Sigmoid colon (tissue), 7 donors: ENCODE results near the gene LONRF2. TPM values are rescaled to one million over a fixed set of nuclear protein-coding genes. Genes with fewer than 3 reads are reported as not detected.
"Not testable (repeated sequence)": the region's sequence is repeated elsewhere in the genome, so short reads cannot be mapped to it uniquely, and the experiment has no call there.

Experiments used
- DNase-seq: peaks from one replicate; pipeline ENCODE4 v3.0.0-alpha.2; 2019
- H3K27ac ChIP-seq, 4 donors: fragments of 200-600 bp; sonication (generic); one replicate each; pipeline ENCODE4 v1.5.1; 2016 to 2019; ENCODE audit warnings: mild to moderate bottlenecking in 1 of 4
- H3K27me3 ChIP-seq, 3 donors: fragments of 200-600 bp; sonication (generic); one replicate each; pipeline ENCODE4 v1.5.1; 2019; ENCODE audit warnings: mild to moderate bottlenecking in 1 of 3
- H3K36me3 ChIP-seq, 4 donors: fragments of 200-600 bp; sonication (generic); one replicate each; pipeline ENCODE4 v1.5.1; 2016 to 2019
- H3K4me1 ChIP-seq, 4 donors: fragments of 200-600 bp; sonication (generic); one replicate each; pipeline ENCODE4 v1.5.1; 2017 to 2019
- H3K4me3 ChIP-seq, 4 donors: fragments of 200-600 bp; sonication (generic); one replicate each; pipeline ENCODE4 v1.5.1; 2017 to 2019; ENCODE audit warnings: mild to moderate bottlenecking in 2 of 4, moderate library complexity in 1 of 4
- H3K9me3 ChIP-seq, 4 donors: fragments of 200-600 bp in 3 of 4; sonication (generic) in 3 of 4; one replicate each; pipeline versions ENCODE4 v1.5.1 to v1.6.1; 2013 to 2019
- CTCF ChIP-seq, 4 experiments: fragments of 450-650 bp in 3 of 4; fragments of 200-600 bp in 1 of 4; IDR thresholded peaks; one replicate each; pipeline ENCODE4 v1.5.1; 2016 to 2019; ENCODE audit warnings: antibody characterized with exemption in 4 of 4, mild to moderate bottlenecking in 3 of 4, moderate library complexity in 2 of 4
- EP300 ChIP-seq, 4 donors: sonication (generic); formaldehyde crosslinking; IDR thresholded peaks; one replicate each; pipeline ENCODE4 v1.6.1; 2017; ENCODE audit warnings: antibody characterized with exemption in 4 of 4
- POLR2A ChIP-seq, 2 donors: fragments of 450-650 bp; IDR thresholded peaks; one replicate each; pipeline ENCODE4 v1.6.1; 2016; ENCODE audit warnings: antibody characterized with exemption in 2 of 2, mild to moderate bottlenecking in 2 of 2, moderate library complexity in 2 of 2
- POLR2AphosphoS5 ChIP-seq, 4 donors: sonication (generic); formaldehyde crosslinking; IDR thresholded peaks; one replicate each; pipeline ENCODE4 v1.6.1; 2017; ENCODE audit warnings: antibody characterized with exemption in 4 of 4
- WGBS, 2 donors: extraction: QIAGEN DNeasy Blood & Tissue Kit; methylation state at CpG; one replicate each; pipeline ENCODE4 v1.1.7; 2013; 5-methylcytosine and 5-hydroxymethylcytosine counted together
- intact Hi-C: fragments of 100-400 bp; cut with DNase I; formaldehyde crosslinking; loops from one replicate; pipeline ENCODE4 v1.15.1; 2023
- polyA plus RNA-seq, 3 donors: library from polyadenylated mRNA; stranded (reverse); fragments of 200-250 nt; gene quantifications; one replicate each; pipeline ENCODE4 v1.2.3, GENCODE V29; 2013
- total RNA-seq, 4 donors: library from RNA; depleted of rRNA; stranded (reverse); fragments of >200 nt; gene quantifications; one replicate each; pipeline ENCODE4 v1.1.0, GENCODE V29; 2016
- donor health status: healthy with polysubstance abuse.
- donor health status: Bipolar disorder and iron deficiency.
- donor health status: healthy.

Gene LONRF2
- total and polyA plus RNA-seq, 7 donors = under 0.01 to 25.8 (median 14.6) TPM

DNA sequence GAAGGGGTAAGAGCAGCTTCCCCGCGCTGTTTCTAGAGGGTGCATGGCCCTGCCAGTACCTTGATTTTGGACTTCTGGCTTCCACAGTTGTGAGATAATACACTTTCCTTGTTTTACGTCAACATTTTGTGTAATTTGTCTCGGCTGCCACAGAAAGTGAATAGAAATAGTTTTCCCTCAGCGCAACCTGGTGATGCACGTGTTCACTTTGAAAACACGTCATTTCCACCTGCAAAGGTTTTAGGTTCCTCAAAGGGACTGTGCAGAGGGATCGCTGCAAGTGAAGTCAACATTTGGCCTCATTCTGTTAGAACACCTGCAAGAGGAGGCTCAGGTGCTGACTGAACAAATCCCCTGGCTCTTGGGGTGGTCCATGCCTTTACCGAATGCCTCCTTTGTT, 71.7 kb downstream of the LONRF2 start:
- Histone ChIP-seq H3K27me3 (no peaks in the 10 kb centered on the region), H3K36me3 (no peaks in the 10 kb centered on the region), H3K4me3 (no peak overlapping the region), H3K4me1 (no peaks in the 10 kb centered on the region), H3K27ac (no peak overlapping the region), H3K9me3 (no peaks in the 10 kb centered on the region)
- 80 to 93% methylated on average over 9 of the region's 9 CpGs for WGBS, 2 donors
- DNase-seq = no peak
- TF ChIP-seq POLR2A (IDR thresholded peaks at IDR 0.05) (no peak), EP300 (IDR thresholded peaks at IDR 0.05) (no peak), CTCF (IDR thresholded peaks at IDR 0.05) (no peak), POLR2AphosphoS5 (IDR thresholded peaks at IDR 0.05) (no peak)
- intact Hi-C loops = no loop called here

DNA sequence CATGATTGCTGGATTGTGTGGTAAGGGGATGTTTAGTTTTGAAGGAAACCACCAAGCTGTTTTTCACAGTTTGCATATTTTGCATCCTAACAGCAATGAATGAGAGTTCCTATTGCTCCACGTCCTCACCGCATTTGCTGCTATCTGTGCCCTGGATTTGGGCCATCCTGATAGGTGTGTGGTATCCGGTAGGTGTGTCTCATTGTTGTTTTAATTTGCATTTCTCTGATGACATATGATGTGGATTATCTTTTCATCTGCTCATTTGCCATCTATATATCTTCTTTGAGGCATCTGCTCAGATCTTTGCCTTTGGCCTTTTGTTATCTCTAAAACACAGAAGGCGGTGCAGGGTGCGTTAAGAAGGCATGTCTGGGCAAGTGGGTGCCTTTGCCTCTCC, 73.3 kb downstream of the LONRF2 start:
- no peak for DNase-seq
- H3K27me3 ChIP-seq = no peaks in the 10 kb centered on the region
- intact Hi-C loops = loop anchor here (10.0 kb wide), 1 partner anchor 424 kb away; no protein-coding TSS in a partner anchor
- no peak for TF ChIP-seq CTCF (IDR thresholded peaks at IDR 0.05)
- no peak for TF ChIP-seq EP300 (IDR thresholded peaks at IDR 0.05)
- TF ChIP-seq POLR2A (IDR thresholded peaks at IDR 0.05) = no peak
- no peak for TF ChIP-seq POLR2AphosphoS5 (IDR thresholded peaks at IDR 0.05)
- H3K36me3 ChIP-seq = no peaks in the 10 kb centered on the region
- H3K27ac ChIP-seq = no peak overlapping the region
- no peak overlapping the region for H3K4me3 ChIP-seq
- WGBS, 2 donors = 77 to 82% methylated on average over 5 of the region's 5 CpGs
- H3K4me1 ChIP-seq = no peaks in the 10 kb centered on the region
- H3K9me3 ChIP-seq = no peaks in the 10 kb centered on the region

DNA sequence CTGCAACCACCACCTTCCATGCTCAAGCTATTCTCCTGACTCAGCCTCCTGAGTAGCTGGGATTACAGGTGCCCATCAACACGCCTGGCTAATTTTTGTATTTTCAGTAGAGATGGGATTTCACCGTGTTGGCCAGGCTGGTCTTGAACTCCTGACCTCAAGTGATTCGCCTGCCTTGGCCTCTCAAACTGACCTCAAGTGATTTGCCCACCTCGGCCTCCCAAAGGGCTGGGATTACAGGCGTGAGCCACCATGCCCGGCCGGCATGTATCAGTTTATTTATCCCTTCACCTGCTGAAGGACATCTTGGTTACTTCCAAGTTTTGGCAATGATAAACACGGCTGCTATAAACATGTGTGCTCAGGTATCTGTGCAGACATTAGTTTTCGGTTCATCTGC, 73.7 kb downstream of the LONRF2 start:
- not testable (repeated sequence) for H3K4me3 ChIP-seq, H3K9me3 ChIP-seq, H3K27ac ChIP-seq, H3K36me3 ChIP-seq, H3K4me1 ChIP-seq, DNase-seq, H3K27me3 ChIP-seq
- intact Hi-C loops = loop anchor here (10.0 kb wide), 1 partner anchor 424 kb away; no protein-coding TSS in a partner anchor
- WGBS, 2 donors = 80 to 93% methylated on average over 9 of the region's 9 CpGs

- WGBS, 2 donors = 70 to 74% methylated on average over 4 of the region's 4 CpGs
- Histone ChIP-seq H3K4me1 (peaks cover 0 to 2% (median under 1%) of the 10 kb centered on the region in 4 donors), H3K9me3 (no peaks in the 10 kb centered on the region), H3K4me3 (no peak overlapping the region), H3K36me3 (no peaks in the 10 kb centered on the region), H3K27me3 (no peaks in the 10 kb centered on the region), H3K27ac (no peak overlapping the region)
- intact Hi-C loops = loop anchor here (10.0 kb wide), 1 partner anchor 423 kb away; no protein-coding TSS in a partner anchor
- TF ChIP-seq EP300 (IDR thresholded peaks at IDR 0.05) = no peak
- TF ChIP-seq POLR2A (IDR thresholded peaks at IDR 0.05) = no peak
- TF ChIP-seq POLR2AphosphoS5 (IDR thresholded peaks at IDR 0.05) = no peak
- no peak for TF ChIP-seq CTCF (IDR thresholded peaks at IDR 0.05)
- DNase-seq = no peak
Observed at GRCh38 chr2:100248044-100248330, 74.3 kb downstream of the LONRF2 start.

- WGBS, 2 donors = 61 to 74% methylated on average over 14 of the region's 14 CpGs
- H3K4me1 ChIP-seq = peaks cover 0 to 8% (median 6%) of the 10 kb centered on the region in 4 donors
- H3K36me3 ChIP-seq = no peaks in the 10 kb centered on the region
- intact Hi-C loops = loop anchor here (10.0 kb wide), 1 partner anchor 423 kb away; no protein-coding TSS in a partner anchor
- no peaks in the 10 kb centered on the region for H3K27me3 ChIP-seq
- no peaks in the 10 kb centered on the region for H3K9me3 ChIP-seq
- no peak overlapping the region for H3K4me3 ChIP-seq
- TF ChIP-seq CTCF (IDR thresholded peaks at IDR 0.05) (no peak), POLR2A (IDR thresholded peaks at IDR 0.05) (no peak), EP300 (IDR thresholded peaks at IDR 0.05) (no peak), POLR2AphosphoS5 (IDR thresholded peaks at IDR 0.05) (no peak)
- no peak overlapping the region for H3K27ac ChIP-seq
- no peak for DNase-seq
Observed at GRCh38 chr2:100247256-100248043, 74.9 kb downstream of the LONRF2 start.
